GM23338 (cell line): ENCODE measurements around the gene KCNMB4. TPM values are rescaled to one million over a fixed set of nuclear protein-coding genes. Genes with fewer than 3 reads are reported as not detected.

ENCODE experiments used
- ATAC-seq: fragments of 200-7000 bp; cut with Tn5 transposase; 3 replicates; pipeline ENCODE4 v1.9.1; 2020
- DNase-seq: peaks from one replicate; pipeline ENCODE4 v3.0.0-alpha.2; 2015; ENCODE audit warnings: low spot score
- H2AFZ ChIP-seq: fragments of 200-600 bp; sonication (generic); 2 replicates; pipeline ENCODE4 v1.8.0; 2016; ENCODE audit warnings: antibody characterized with exemption, mild to moderate bottlenecking, moderate library complexity
- H3F3A ChIP-seq: fragments of 200-600 bp; sonication (generic); replicated peaks from 2 replicates; pipeline ENCODE4 v1.8.0; 2017; ENCODE audit warnings: antibody characterized with exemption, mixed run types, low read depth
- H3K27ac ChIP-seq: fragments of 200-600 bp; sonication (generic); 2 replicates; pipeline ENCODE4 v1.6.1; 2016; ENCODE audit warnings: low read depth
- H3K27me3 ChIP-seq: fragments of 200-600 bp; sonication (generic); 2 replicates; pipeline ENCODE4 v1.8.0; 2016; ENCODE audit warnings: mild to moderate bottlenecking, mixed run types, moderate library complexity; ENCODE audit not compliant: insufficient read depth
- H3K36me3 ChIP-seq: fragments of 200-600 bp; sonication (generic); 2 replicates; pipeline ENCODE4 v1.8.0; 2016; ENCODE audit warnings: mild to moderate bottlenecking; ENCODE audit not compliant: insufficient read depth
- H3K4me1 ChIP-seq: fragments of 200-600 bp; sonication (generic); 2 replicates; pipeline ENCODE4 v1.8.0; 2016; ENCODE audit warnings: mild to moderate bottlenecking, moderate library complexity; ENCODE audit not compliant: insufficient read depth
- H3K4me2 ChIP-seq: fragments of 200-600 bp; sonication (generic); 2 replicates; pipeline ENCODE4 v1.7.1; 2017; ENCODE audit warnings: mixed run types
- H3K4me3 ChIP-seq: fragments of 200-600 bp; sonication (generic); 2 replicates; pipeline ENCODE4 v1.6.1; 2016; ENCODE audit warnings: mixed run types
- H3K79me2 ChIP-seq: fragments of 200-600 bp; sonication (generic); replicated peaks from 2 replicates; pipeline ENCODE4 v1.8.0; 2017; ENCODE audit warnings: mild to moderate bottlenecking; ENCODE audit not compliant: insufficient read depth
- H3K9me2 ChIP-seq: fragments of 200-600 bp; sonication (generic); 2 replicates; pipeline ENCODE4 v1.8.0; 2017; ENCODE audit not compliant: insufficient read depth
- H4K20me1 ChIP-seq: fragments of 200-600 bp; sonication (generic); replicated peaks from 2 replicates; pipeline ENCODE4 v1.8.0; 2017; ENCODE audit warnings: mild to moderate bottlenecking; ENCODE audit not compliant: insufficient read depth
- H3K27ac Mint-ChIP-seq: 2 replicates; pipeline ENCODE4 v1.8.0; 2020; ENCODE audit warnings: inconsistent platforms, mild to moderate bottlenecking, moderate library complexity, mixed read lengths
- H3K27me3 Mint-ChIP-seq: 3 replicates; pipeline ENCODE4 v1.8.0; 2022; ENCODE audit warnings: low read depth, mild to moderate bottlenecking, moderate library complexity, mixed read lengths, inconsistent platforms; ENCODE audit not compliant: insufficient read depth, poor library complexity
- H3K36me3 Mint-ChIP-seq: 3 replicates; pipeline ENCODE4 v1.8.0; 2021; ENCODE audit warnings: low read depth, mild to moderate bottlenecking, inconsistent platforms, moderate library complexity, mixed read lengths
- H3K4me1 Mint-ChIP-seq: 3 replicates; pipeline ENCODE4 v1.8.0; 2020; ENCODE audit warnings: mild to moderate bottlenecking, inconsistent platforms, mixed read lengths
- H3K4me3 Mint-ChIP-seq: 3 replicates; pipeline ENCODE4 v1.8.0; 2021; ENCODE audit warnings: moderate library complexity, mild to moderate bottlenecking, inconsistent platforms, mixed read lengths
- H3K9me3 Mint-ChIP-seq: 3 replicates; pipeline ENCODE4 v1.8.0; 2020; ENCODE audit warnings: moderate library complexity, mild to moderate bottlenecking, inconsistent platforms, mixed read lengths
- CREB1 ChIP-seq: fragments of 250-450 bp; sonication (Bioruptor Pico); IDR thresholded peaks from 2 replicates; pipeline ENCODE4 v1.5.0; 2020; ENCODE audit warnings: low read depth, mild to moderate bottlenecking, moderate library complexity
- ETS1 ChIP-seq: IDR thresholded peaks from 2 replicates; pipeline ENCODE4 v1.6.1; 2016; ENCODE audit warnings: antibody characterized with exemption
- EZH2 ChIP-seq: fragments of 200-600 bp; sonication (generic); IDR thresholded peaks from one replicate; pipeline ENCODE4 v1.8.0; 2017; ENCODE audit warnings: antibody characterized with exemption, mild to moderate bottlenecking, low read depth; ENCODE audit not compliant: unreplicated experiment
- EZH2phosphoT487 ChIP-seq: fragments of 200-600 bp; sonication (generic); IDR thresholded peaks from one replicate; pipeline ENCODE4 v1.8.1; 2018; ENCODE audit warnings: antibody characterized with exemption; ENCODE audit not compliant: unreplicated experiment
- JUNB ChIP-seq: IDR thresholded peaks from one replicate; pipeline ENCODE4 v1.6.1; 2016; ENCODE audit warnings: antibody characterized with exemption; ENCODE audit not compliant: unreplicated experiment
- NANOG ChIP-seq: IDR thresholded peaks from 2 replicates; pipeline ENCODE4 v1.6.1; 2016; ENCODE audit warnings: antibody characterized with exemption, borderline replicate concordance
- POLR2AphosphoS5 ChIP-seq: IDR thresholded peaks from 2 replicates; pipeline ENCODE4 v1.6.1; 2016; ENCODE audit warnings: antibody characterized with exemption, low read depth
- STAT1 ChIP-seq: IDR thresholded peaks from one replicate; pipeline ENCODE4 v1.6.1; 2016; ENCODE audit warnings: antibody characterized with exemption; ENCODE audit not compliant: unreplicated experiment
- ZNF114 ChIP-seq: fragments of 250-450 bp; sonication (Bioruptor Pico); IDR thresholded peaks from 2 replicates; pipeline ENCODE4 v1.5.0; 2020; ENCODE audit warnings: mild to moderate bottlenecking, moderate library complexity
- ZNF331 ChIP-seq: fragments of 250-450 bp; sonication (Bioruptor Pico); IDR thresholded peaks from 2 replicates; pipeline ENCODE4 v1.5.0; 2020; ENCODE audit warnings: low read depth, mild to moderate bottlenecking, moderate library complexity
- polyA plus RNA-seq: library from polyadenylated mRNA; unstranded; fragments of >200 nt; fragmentation: Nextera tagmentation; extraction: Ambion mirVana; gene quantifications from 2 replicates; pipeline ENCODE4 v1.2.1, GENCODE V29; 2016
- total RNA-seq: library from RNA; depleted of rRNA; stranded (reverse); fragments of >200 nt; shearing (Covaris generic); gene quantifications from 2 replicates; pipeline ENCODE4 v1.2.3, GENCODE V29; 2014
- TF ChIP-seq, protein P1 (sequence below), 2 experiments: fragments of 200-600 bp in 1 of 2; sonication (generic) in 1 of 2; conservative IDR thresholded peaks; 2 replicates each; pipeline versions ENCODE4 v1.5.1 to v1.6.1; 2016 to 2017; ENCODE audit warnings: antibody characterized with exemption in 2 of 2, low read depth in 2 of 2, mild to moderate bottlenecking in 2 of 2, moderate library complexity in 1 of 2
- TF ChIP-seq, protein P2 (sequence below): IDR thresholded peaks from one replicate; pipeline ENCODE4 v1.6.1; 2018; ENCODE audit warnings: antibody characterized with exemption; ENCODE audit not compliant: unreplicated experiment
- TF ChIP-seq, protein P3 (sequence below): fragments of 250-450 bp; sonication (Bioruptor Pico); IDR thresholded peaks from 2 replicates; pipeline ENCODE4 v1.5.0; 2020; ENCODE audit warnings: mild to moderate bottlenecking, moderate library complexity

Gene KCNMB4
- total and polyA plus RNA-seq, 2 experiments from 2014 or later, result 9.4 to 14.7 TPM

DNA sequence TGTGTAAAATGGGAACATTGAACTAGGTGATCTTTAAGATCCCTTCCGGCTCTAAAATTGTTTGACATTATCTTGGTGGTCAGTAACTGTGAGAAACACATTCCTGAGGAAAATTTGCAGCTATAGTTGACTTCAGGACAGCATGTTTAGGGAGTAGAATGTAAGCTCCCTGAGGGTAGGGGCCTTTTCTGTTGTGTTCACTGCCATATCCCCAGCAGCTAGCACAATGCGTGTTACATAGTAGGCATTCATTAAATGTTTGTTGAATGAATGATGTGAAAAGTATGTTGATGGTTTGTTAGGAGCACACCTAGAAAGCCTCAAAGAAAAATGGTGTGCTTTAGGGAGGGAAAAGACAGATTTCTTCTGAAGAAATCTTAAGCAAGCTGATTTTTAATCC is 38.5 kb upstream of the KCNMB4 start:
- Histone ChIP-seq H3K9me2 (no peaks in the 10 kb centered on the region), H4K20me1 (no peaks in the 10 kb centered on the region), H3K27me3 (no peaks in the 10 kb centered on the region), H3K4me1 (peaks cover 35% of the 10 kb centered on the region), H3K36me3 (no peaks in the 10 kb centered on the region), H3K27ac (0 out of 2 replicates have a peak overlapping the region, but pooled peaks have one; percentile 34), H3K4me2 (no peak overlapping the region), H3K4me3 (no peak overlapping the region), H3K79me2 (peaks cover 8% of the 10 kb centered on the region; the same call in 1 of the 2 replicates), H2AFZ (no peak overlapping the region), H3F3A (no peaks in the 10 kb centered on the region)
- no peaks in the 10 kb centered on the region for H3K9me3 Mint-ChIP-seq
- H3K36me3 Mint-ChIP-seq, result peaks cover 5% of the 10 kb centered on the region; the same call in 2 of the 3 replicates
- H3K27me3 Mint-ChIP-seq, result no peaks in the 10 kb centered on the region
- no peak overlapping the region for H3K4me3 Mint-ChIP-seq
- H3K27ac Mint-ChIP-seq, result no peak overlapping the region
- no peak for DNase-seq
- no peak for ATAC-seq
- TF ChIP-seq, protein P1, sequence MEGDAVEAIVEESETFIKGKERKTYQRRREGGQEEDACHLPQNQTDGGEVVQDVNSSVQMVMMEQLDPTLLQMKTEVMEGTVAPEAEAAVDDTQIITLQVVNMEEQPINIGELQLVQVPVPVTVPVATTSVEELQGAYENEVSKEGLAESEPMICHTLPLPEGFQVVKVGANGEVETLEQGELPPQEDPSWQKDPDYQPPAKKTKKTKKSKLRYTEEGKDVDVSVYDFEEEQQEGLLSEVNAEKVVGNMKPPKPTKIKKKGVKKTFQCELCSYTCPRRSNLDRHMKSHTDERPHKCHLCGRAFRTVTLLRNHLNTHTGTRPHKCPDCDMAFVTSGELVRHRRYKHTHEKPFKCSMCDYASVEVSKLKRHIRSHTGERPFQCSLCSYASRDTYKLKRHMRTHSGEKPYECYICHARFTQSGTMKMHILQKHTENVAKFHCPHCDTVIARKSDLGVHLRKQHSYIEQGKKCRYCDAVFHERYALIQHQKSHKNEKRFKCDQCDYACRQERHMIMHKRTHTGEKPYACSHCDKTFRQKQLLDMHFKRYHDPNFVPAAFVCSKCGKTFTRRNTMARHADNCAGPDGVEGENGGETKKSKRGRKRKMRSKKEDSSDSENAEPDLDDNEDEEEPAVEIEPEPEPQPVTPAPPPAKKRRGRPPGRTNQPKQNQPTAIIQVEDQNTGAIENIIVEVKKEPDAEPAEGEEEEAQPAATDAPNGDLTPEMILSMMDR (conservative IDR thresholded peaks at IDR 0.05; ENCODE audit: low read depth in 2 of 2), result no peak
- TF ChIP-seq, protein P2, sequence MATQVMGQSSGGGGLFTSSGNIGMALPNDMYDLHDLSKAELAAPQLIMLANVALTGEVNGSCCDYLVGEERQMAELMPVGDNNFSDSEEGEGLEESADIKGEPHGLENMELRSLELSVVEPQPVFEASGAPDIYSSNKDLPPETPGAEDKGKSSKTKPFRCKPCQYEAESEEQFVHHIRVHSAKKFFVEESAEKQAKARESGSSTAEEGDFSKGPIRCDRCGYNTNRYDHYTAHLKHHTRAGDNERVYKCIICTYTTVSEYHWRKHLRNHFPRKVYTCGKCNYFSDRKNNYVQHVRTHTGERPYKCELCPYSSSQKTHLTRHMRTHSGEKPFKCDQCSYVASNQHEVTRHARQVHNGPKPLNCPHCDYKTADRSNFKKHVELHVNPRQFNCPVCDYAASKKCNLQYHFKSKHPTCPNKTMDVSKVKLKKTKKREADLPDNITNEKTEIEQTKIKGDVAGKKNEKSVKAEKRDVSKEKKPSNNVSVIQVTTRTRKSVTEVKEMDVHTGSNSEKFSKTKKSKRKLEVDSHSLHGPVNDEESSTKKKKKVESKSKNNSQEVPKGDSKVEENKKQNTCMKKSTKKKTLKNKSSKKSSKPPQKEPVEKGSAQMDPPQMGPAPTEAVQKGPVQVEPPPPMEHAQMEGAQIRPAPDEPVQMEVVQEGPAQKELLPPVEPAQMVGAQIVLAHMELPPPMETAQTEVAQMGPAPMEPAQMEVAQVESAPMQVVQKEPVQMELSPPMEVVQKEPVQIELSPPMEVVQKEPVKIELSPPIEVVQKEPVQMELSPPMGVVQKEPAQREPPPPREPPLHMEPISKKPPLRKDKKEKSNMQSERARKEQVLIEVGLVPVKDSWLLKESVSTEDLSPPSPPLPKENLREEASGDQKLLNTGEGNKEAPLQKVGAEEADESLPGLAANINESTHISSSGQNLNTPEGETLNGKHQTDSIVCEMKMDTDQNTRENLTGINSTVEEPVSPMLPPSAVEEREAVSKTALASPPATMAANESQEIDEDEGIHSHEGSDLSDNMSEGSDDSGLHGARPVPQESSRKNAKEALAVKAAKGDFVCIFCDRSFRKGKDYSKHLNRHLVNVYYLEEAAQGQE, result no peak
- TF ChIP-seq, protein P3, sequence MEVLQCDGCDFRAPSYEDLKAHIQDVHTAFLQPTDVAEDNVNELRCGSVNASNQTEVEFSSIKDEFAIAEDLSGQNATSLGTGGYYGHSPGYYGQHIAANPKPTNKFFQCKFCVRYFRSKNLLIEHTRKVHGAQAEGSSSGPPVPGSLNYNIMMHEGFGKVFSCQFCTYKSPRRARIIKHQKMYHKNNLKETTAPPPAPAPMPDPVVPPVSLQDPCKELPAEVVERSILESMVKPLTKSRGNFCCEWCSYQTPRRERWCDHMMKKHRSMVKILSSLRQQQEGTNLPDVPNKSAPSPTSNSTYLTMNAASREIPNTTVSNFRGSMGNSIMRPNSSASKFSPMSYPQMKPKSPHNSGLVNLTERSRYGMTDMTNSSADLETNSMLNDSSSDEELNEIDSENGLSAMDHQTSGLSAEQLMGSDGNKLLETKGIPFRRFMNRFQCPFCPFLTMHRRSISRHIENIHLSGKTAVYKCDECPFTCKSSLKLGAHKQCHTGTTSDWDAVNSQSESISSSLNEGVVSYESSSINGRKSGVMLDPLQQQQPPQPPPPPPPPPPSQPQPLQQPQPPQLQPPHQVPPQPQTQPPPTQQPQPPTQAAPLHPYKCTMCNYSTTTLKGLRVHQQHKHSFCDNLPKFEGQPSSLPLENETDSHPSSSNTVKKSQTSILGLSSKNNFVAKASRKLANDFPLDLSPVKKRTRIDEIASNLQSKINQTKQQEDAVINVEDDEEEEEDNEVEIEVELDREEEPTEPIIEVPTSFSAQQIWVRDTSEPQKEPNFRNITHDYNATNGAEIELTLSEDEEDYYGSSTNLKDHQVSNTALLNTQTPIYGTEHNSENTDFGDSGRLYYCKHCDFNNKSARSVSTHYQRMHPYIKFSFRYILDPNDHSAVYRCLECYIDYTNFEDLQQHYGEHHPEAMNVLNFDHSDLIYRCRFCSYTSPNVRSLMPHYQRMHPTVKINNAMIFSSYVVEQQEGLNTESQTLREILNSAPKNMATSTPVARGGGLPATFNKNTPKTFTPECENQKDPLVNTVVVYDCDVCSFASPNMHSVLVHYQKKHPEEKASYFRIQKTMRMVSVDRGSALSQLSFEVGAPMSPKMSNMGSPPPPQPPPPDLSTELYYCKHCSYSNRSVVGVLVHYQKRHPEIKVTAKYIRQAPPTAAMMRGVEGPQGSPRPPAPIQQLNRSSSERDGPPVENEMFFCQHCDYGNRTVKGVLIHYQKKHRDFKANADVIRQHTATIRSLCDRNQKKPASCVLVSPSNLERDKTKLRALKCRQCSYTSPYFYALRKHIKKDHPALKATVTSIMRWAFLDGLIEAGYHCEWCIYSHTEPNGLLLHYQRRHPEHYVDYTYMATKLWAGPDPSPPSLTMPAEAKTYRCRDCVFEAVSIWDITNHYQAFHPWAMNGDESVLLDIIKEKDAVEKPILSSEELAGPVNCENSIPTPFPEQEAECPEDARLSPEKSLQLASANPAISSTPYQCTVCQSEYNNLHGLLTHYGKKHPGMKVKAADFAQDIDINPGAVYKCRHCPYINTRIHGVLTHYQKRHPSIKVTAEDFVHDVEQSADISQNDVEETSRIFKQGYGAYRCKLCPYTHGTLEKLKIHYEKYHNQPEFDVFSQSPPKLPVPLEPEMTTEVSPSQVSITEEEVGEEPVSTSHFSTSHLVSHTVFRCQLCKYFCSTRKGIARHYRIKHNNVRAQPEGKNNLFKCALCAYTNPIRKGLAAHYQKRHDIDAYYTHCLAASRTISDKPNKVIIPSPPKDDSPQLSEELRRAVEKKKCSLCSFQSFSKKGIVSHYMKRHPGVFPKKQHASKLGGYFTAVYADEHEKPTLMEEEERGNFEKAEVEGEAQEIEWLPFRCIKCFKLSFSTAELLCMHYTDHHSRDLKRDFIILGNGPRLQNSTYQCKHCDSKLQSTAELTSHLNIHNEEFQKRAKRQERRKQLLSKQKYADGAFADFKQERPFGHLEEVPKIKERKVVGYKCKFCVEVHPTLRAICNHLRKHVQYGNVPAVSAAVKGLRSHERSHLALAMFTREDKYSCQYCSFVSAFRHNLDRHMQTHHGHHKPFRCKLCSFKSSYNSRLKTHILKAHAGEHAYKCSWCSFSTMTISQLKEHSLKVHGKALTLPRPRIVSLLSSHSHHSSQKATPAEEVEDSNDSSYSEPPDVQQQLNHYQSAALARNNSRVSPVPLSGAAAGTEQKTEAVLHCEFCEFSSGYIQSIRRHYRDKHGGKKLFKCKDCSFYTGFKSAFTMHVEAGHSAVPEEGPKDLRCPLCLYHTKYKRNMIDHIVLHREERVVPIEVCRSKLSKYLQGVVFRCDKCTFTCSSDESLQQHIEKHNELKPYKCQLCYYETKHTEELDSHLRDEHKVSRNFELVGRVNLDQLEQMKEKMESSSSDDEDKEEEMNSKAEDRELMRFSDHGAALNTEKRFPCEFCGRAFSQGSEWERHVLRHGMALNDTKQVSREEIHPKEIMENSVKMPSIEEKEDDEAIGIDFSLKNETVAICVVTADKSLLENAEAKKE, result no peak
- TF ChIP-seq ZNF331 (no peak), ETS1 (no peak), JUNB (no peak), ZNF114 (no peak), POLR2AphosphoS5 (no peak), STAT1 (no peak), NANOG (no peak), EZH2phosphoT487 (no peak), CREB1 (CRISPR knock-in tag) (no peak), EZH2 (no peak)
- H3K4me1 Mint-ChIP-seq, result peaks cover 33% of the 10 kb centered on the region
